Measurements from ENCODE around the gene BDH1.

Gene BDH1

GRCh38 chr3:197460002-197460401 is 95.8 kb downstream of the BDH1 start:
- no peak for DNase-seq (ENCODE audit: low spot score)

Measured in LoVo (cell line).